ENCODE data around the gene FRRS1. TPM values are rescaled to one million over a fixed set of nuclear protein-coding genes. Genes with fewer than 3 reads are reported as not detected.

Gene FRRS1
- total RNA-seq, 1 experiment from 2014 or later, result 12.1 TPM

DNA sequence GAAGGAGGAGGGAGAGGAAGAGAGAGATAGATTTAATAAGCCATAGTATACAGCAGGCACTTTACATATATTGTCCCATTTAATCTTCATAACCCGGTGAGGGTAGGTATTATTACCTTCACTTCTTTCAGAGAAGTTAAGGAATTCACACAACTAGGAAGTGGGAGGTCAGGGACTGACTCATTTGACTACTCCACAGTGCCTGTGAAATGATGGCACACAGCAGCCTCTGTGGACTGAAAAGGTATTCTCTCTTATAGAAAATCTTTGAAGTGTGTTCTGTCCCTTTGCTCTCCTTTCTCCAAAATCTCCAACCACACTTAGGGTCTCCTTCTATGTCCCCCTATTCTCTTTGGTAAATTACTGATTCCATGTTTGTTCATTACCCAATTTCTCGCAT, 96.6 kb downstream of the FRRS1 start:
- Histone ChIP-seq H3K27me3 (replicated peaks; ENCODE audit: insufficient read depth, low read depth, low read length, poor library complexity) (no peaks in the 10 kb centered on the region), H3K4me3 (ENCODE audit: low read depth, low read length, poor library complexity, severe bottlenecking) (no peak overlapping the region), H3K27ac (ENCODE audit: low read depth, low read length, poor library complexity, severe bottlenecking) (no peak overlapping the region), H3K9me3 (ENCODE audit: low read depth, low read length, poor library complexity, severe bottlenecking) (no peaks in the 10 kb centered on the region), H3K36me3 (ENCODE audit: insufficient read depth, low read length, poor library complexity, severe bottlenecking) (no peaks in the 10 kb centered on the region), H3K4me1 (ENCODE audit: insufficient read depth, low read length, poor library complexity, severe bottlenecking) (no peaks in the 10 kb centered on the region)
- DNase-seq (ENCODE audit: low spot score), result no peak
- TF ChIP-seq, protein P1, sequence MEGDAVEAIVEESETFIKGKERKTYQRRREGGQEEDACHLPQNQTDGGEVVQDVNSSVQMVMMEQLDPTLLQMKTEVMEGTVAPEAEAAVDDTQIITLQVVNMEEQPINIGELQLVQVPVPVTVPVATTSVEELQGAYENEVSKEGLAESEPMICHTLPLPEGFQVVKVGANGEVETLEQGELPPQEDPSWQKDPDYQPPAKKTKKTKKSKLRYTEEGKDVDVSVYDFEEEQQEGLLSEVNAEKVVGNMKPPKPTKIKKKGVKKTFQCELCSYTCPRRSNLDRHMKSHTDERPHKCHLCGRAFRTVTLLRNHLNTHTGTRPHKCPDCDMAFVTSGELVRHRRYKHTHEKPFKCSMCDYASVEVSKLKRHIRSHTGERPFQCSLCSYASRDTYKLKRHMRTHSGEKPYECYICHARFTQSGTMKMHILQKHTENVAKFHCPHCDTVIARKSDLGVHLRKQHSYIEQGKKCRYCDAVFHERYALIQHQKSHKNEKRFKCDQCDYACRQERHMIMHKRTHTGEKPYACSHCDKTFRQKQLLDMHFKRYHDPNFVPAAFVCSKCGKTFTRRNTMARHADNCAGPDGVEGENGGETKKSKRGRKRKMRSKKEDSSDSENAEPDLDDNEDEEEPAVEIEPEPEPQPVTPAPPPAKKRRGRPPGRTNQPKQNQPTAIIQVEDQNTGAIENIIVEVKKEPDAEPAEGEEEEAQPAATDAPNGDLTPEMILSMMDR (conservative IDR thresholded peaks at IDR 0.05; ENCODE audit: low read depth, low read length), result no peak
- TF ChIP-seq EZH2 (IDR thresholded peaks at IDR 0.05; ENCODE audit: borderline replicate concordance, low read depth, low read length, poor library complexity, severe bottlenecking), result no peak
- intact Hi-C loops (cut with micrococcal nuclease; ENCODE audit: unreplicated experiment), result no loop called here
- ChIA-PET POLR2A (ENCODE audit: low non-redundant PET) (no interaction called here), CTCF (no interaction called here)
- no TSS peak for BruUV-seq (replicated peaks)

DNA sequence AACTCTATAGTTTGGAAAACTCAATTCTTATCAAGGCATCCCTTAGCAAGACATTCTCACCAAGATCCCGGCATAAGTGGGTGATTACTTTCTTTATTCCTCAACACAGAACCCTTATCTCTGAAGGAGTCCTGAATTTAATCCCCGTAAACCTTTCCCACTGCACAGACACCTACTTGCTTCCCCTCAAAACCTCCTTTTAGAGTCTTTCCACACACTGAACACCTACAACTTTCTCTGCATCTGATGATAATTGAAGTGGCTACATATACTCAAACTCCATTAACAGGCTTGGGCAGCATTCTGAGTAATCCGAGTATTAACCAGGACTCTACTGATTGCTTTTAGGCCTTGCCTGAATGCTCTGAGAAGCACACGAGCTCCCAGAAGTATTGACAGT, 97.1 kb downstream of the FRRS1 start:
- ChIA-PET POLR2A (ENCODE audit: low non-redundant PET) (no interaction called here), CTCF (no interaction called here)
- no peak for TF ChIP-seq EZH2 (IDR thresholded peaks at IDR 0.05; ENCODE audit: borderline replicate concordance, low read depth, low read length, poor library complexity, severe bottlenecking)
- TF ChIP-seq, protein P1 (conservative IDR thresholded peaks at IDR 0.05; ENCODE audit: low read depth, low read length), result no peak
- intact Hi-C loops (cut with micrococcal nuclease; ENCODE audit: unreplicated experiment), result no loop called here
- H3K9me3 ChIP-seq (ENCODE audit: low read depth, low read length, poor library complexity, severe bottlenecking), result no peaks in the 10 kb centered on the region
- H3K36me3 ChIP-seq (ENCODE audit: insufficient read depth, low read length, poor library complexity, severe bottlenecking), result no peaks in the 10 kb centered on the region
- no peaks in the 10 kb centered on the region for H3K27me3 ChIP-seq (replicated peaks; ENCODE audit: insufficient read depth, low read depth, low read length, poor library complexity)
- H3K4me1 ChIP-seq (ENCODE audit: insufficient read depth, low read length, poor library complexity, severe bottlenecking), result no peaks in the 10 kb centered on the region
- no peak for DNase-seq (ENCODE audit: low spot score)
- no peak overlapping the region for H3K27ac ChIP-seq (ENCODE audit: low read depth, low read length, poor library complexity, severe bottlenecking)
- H3K4me3 ChIP-seq (ENCODE audit: low read depth, low read length, poor library complexity, severe bottlenecking), result no peak overlapping the region
- BruUV-seq (replicated peaks), result no TSS peak

DNA sequence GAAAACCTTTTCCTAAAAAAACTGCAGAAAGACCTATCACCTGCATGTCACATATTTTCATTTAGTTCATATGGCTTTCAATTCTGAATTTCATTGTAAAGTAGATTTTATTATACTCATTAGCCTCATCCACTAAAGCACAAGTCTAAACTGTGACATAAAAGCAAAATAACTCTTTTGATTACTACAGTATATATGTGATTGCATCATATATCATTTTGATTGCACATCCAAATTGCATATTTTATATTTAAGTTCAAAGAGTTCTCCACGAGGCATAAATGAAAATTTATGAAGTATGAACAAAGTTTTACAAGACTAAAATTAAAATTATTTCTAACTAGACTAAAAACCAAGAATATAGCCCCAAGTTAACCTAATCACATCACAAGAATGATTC, 101.2 kb downstream of the FRRS1 start:
- no peak for TF ChIP-seq EZH2 (IDR thresholded peaks at IDR 0.05; ENCODE audit: borderline replicate concordance, low read depth, low read length, poor library complexity, severe bottlenecking)
- TF ChIP-seq, protein P1 (conservative IDR thresholded peaks at IDR 0.05; ENCODE audit: low read depth, low read length), result no peak
- no peaks in the 10 kb centered on the region for H3K36me3 ChIP-seq (ENCODE audit: insufficient read depth, low read length, poor library complexity, severe bottlenecking)
- H3K27me3 ChIP-seq (replicated peaks; ENCODE audit: insufficient read depth, low read depth, low read length, poor library complexity), result no peaks in the 10 kb centered on the region
- no peaks in the 10 kb centered on the region for H3K9me3 ChIP-seq (ENCODE audit: low read depth, low read length, poor library complexity, severe bottlenecking)
- no TSS peak for BruUV-seq (replicated peaks)
- ChIA-PET CTCF (no interaction called here), POLR2A (ENCODE audit: low non-redundant PET) (no interaction called here)
- intact Hi-C loops (cut with micrococcal nuclease; ENCODE audit: unreplicated experiment), result no loop called here
- no peak for DNase-seq (ENCODE audit: low spot score)
- H3K27ac ChIP-seq (ENCODE audit: low read depth, low read length, poor library complexity, severe bottlenecking), result no peak overlapping the region
- H3K4me3 ChIP-seq (ENCODE audit: low read depth, low read length, poor library complexity, severe bottlenecking), result no peak overlapping the region
- H3K4me1 ChIP-seq (ENCODE audit: insufficient read depth, low read length, poor library complexity, severe bottlenecking), result peaks cover 5% of the 10 kb centered on the region

All from A673 (cell line).